SH-SY5Y (cell line): ENCODE measurements around the gene CDA.

Experiments used
- GATA2 ChIP-seq: IDR thresholded peaks from 2 replicates; pipeline ENCODE4 v1.6.1; 2011; ENCODE audit warnings: mild to moderate bottlenecking, low read depth, low read length
- GATA3 ChIP-seq: IDR thresholded peaks from 2 replicates; pipeline ENCODE4 v1.6.1; 2011; ENCODE audit warnings: low read depth, mild to moderate bottlenecking, low read length, moderate library complexity

DNA sequence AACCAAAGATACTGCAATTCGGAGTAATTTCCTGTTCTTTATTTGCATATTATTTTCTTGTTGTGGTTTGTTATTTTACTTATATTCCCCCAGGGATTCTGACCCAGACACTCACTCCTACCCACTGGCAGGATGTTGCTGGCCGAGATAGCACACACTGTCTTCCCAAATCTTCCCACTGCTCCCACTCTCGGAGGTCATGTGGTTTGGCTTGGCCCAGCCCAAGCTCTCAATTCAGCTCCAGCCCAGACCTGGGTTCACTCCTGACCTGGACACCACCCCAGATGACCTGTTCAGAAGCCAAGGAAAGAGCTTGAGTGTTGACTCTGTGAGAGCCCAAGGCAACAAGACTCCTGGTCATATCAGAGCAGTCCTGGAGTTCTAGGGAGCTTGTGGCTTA lies 37.7 kb upstream of the CDA start:
- TF ChIP-seq GATA3 (no peak), GATA2 (no peak)
